Measurements from ENCODE around the gene MORN3.
"Not testable (repeated sequence)": the region's sequence is repeated elsewhere in the genome, so short reads cannot be mapped to it uniquely, and the experiment has no call there.

The MORN3 gene

DNA sequence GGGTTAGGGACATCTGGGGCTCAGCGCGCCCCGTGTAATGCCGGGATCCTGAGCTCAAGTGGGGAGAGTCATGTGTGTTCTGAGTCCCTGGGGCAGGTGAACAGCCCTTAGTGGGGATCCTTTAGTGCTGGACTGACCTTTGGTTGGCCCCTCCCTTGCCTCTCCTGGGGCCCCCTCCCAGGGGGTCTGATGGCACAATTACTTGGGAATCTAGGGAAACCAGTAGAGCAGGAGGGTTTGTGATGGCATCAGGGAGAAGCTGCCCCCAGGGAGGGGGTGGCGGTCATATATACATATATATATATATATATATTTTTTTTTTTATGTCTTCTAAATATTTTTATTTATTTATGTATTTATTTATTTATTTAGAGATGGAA lies at the start of gene MORN3:
TSS of gene MORN3 (minus strand) at position 134 of the 380 bp plus-strand sequence. CDS start 171 bp downstream, outside the sequence.
- Histone ChIP-seq H3K27ac (ENCODE audit: low read depth, low read length) (no peak within 1 kb of the TSS), H3K4me1 (ENCODE audit: control insufficient read depth, insufficient read depth, low read length) (peaks cover 22% of the 10 kb centered on the region), H3K36me3 (ENCODE audit: control insufficient read depth, insufficient read depth, low read length) (no peaks in the 10 kb centered on the region), H3K9me3 (ENCODE audit: control insufficient read depth, insufficient read depth, low read depth, low read length) (no peaks in the 10 kb centered on the region), H3K4me3 (ENCODE audit: low read depth, low read length) (no peak within 1 kb of the TSS), H3K9ac (ENCODE audit: low read length) (peak within 1 kb of the TSS; percentile 56), H3K27me3 (ENCODE audit: control insufficient read depth, insufficient read depth, low read length) (no peaks in the 10 kb centered on the region)

GRCh38 chr12:121718653-121719239 lies 49.3 kb upstream of the MORN3 start:
- Histone ChIP-seq H3K27ac (ENCODE audit: low read depth, low read length) (no peak overlapping the region), H3K4me3 (ENCODE audit: low read depth, low read length) (no peak overlapping the region), H3K4me1 (ENCODE audit: control insufficient read depth, insufficient read depth, low read length) (peaks cover 11% of the 10 kb centered on the region), H3K9me3 (ENCODE audit: control insufficient read depth, insufficient read depth, low read depth, low read length) (no peaks in the 10 kb centered on the region), H3K36me3 (ENCODE audit: control insufficient read depth, insufficient read depth, low read length) (peaks cover 10% of the 10 kb centered on the region; the same call in 1 of the 2 replicates), H3K9ac (ENCODE audit: low read length) (no peak overlapping the region), H3K27me3 (ENCODE audit: control insufficient read depth, insufficient read depth, low read length) (no peaks in the 10 kb centered on the region)

DNA sequence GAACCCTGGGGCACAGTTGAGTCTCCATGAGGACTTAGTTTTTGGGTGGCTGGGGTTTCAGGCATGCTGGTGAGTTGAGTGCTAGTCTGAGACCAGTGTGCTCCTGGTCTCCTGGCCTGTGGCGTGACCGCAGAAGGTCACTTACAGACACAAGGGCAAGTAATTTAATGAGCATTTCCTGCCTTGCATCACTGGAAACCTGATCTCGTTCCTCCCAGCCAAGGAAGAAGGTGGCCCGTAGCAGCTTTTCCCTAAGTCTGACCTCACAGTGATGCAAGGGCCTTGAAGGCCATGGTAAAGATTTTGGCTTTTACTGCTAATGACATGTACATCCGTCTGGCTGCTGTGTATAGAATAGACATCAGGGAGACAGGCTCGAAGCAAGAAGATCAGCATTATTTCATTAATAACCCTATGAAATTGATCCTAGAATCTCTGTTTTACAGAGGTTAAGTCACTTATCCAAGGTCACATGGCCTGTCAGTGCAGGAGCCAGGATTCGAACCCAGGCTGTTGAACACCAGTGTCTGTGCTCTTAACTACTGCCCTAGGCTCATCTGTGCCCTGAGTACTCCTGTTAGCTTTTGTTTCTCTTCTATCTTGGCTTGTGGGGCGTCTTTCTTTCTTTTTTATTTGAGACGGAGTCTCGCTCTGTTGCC lies 47.7 kb upstream of the MORN3 start:
- no peak overlapping the region for H3K4me3 ChIP-seq (ENCODE audit: low read depth, low read length)
- H3K9me3 ChIP-seq (ENCODE audit: control insufficient read depth, insufficient read depth, low read depth, low read length): no peaks in the 10 kb centered on the region
- H3K4me1 ChIP-seq (ENCODE audit: control insufficient read depth, insufficient read depth, low read length): peaks cover 13% of the 10 kb centered on the region
- no peaks in the 10 kb centered on the region for H3K27me3 ChIP-seq (ENCODE audit: control insufficient read depth, insufficient read depth, low read length)
- peak overlapping the region; percentile 37; the same call in 1 of the 2 replicates for H3K27ac ChIP-seq (ENCODE audit: low read depth, low read length)
- H3K9ac ChIP-seq (ENCODE audit: low read length): no peak overlapping the region
- peaks cover 5% of the 10 kb centered on the region; the same call in 1 of the 2 replicates for H3K36me3 ChIP-seq (ENCODE audit: control insufficient read depth, insufficient read depth, low read length)

DNA sequence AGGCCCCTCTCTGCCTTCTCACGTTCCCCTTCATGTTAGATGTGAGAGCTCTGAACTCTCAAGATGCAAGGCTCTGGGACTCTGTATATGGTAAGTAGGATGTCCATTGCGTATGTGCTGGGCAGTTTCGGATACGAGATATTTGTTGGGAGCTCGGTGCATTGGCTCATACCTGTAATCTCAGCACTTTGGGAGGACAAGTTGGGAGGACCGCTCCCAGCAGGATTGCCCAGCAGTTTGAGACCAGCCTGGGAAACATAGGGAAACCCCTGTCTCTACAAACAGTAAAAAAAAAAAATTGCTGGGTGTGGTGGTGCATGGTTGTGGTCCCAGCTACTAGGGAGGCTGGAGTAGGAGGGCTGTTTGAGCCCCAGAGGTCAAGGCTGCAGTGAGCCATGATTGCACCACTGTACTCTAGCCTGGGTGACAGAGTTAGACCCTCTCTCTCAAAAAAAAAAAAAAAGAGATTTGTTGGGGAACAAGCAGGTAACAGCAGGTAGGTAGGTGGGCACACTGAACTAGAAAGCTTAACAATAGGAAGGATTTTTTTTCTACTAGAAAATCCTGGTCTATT lies 46.5 kb upstream of the MORN3 start:
- Histone ChIP-seq H3K4me3 (ENCODE audit: low read depth, low read length) (no peak overlapping the region), H3K27ac (ENCODE audit: low read depth, low read length) (no peak overlapping the region), H3K4me1 (ENCODE audit: control insufficient read depth, insufficient read depth, low read length) (peaks cover 13% of the 10 kb centered on the region), H3K9me3 (ENCODE audit: control insufficient read depth, insufficient read depth, low read depth, low read length) (no peaks in the 10 kb centered on the region), H3K27me3 (ENCODE audit: control insufficient read depth, insufficient read depth, low read length) (no peaks in the 10 kb centered on the region), H3K36me3 (ENCODE audit: control insufficient read depth, insufficient read depth, low read length) (peaks cover 3% of the 10 kb centered on the region; the same call in 1 of the 2 replicates), H3K9ac (ENCODE audit: low read length) (no peak overlapping the region)

DNA sequence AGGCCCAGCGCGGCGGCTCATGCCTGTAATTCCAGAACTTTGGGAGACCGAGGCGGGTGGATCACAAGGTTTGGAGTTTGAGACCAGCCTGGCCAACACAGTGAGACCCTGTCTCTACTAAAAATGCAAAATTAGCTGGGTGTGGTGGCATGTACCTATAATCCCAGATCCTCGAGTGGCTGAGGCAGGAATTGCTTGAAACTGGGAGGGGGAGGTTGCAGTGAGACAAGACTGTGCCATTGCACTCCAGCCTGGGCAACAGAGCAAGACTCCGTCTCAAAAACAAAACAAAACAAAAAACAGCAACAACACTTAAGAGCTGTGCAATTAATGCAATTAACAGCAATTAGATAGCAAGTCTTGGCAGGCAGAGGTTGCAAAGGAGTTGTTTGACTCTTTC lies 45.6 kb upstream of the MORN3 start:
- H3K9ac ChIP-seq (ENCODE audit: low read length); H3K27ac ChIP-seq (ENCODE audit: low read depth, low read length); H3K36me3 ChIP-seq (ENCODE audit: control insufficient read depth, insufficient read depth, low read length); H3K4me3 ChIP-seq (ENCODE audit: low read depth, low read length); H3K9me3 ChIP-seq (ENCODE audit: control insufficient read depth, insufficient read depth, low read depth, low read length); H3K27me3 ChIP-seq (ENCODE audit: control insufficient read depth, insufficient read depth, low read length): not testable (repeated sequence)
- peaks cover 13% of the 10 kb centered on the region for H3K4me1 ChIP-seq (ENCODE audit: control insufficient read depth, insufficient read depth, low read length)

GRCh38 chr12:121713793-121714192 lies 44.3 kb upstream of the MORN3 start:
- Histone ChIP-seq H3K9me3 (ENCODE audit: control insufficient read depth, insufficient read depth, low read depth, low read length) (no peaks in the 10 kb centered on the region), H3K4me3 (ENCODE audit: low read depth, low read length) (peak overlapping the region; percentile 96), H3K9ac (ENCODE audit: low read length) (peak overlapping the region; percentile 89), H3K27me3 (ENCODE audit: control insufficient read depth, insufficient read depth, low read length) (no peaks in the 10 kb centered on the region), H3K4me1 (ENCODE audit: control insufficient read depth, insufficient read depth, low read length) (peaks cover 13% of the 10 kb centered on the region), H3K36me3 (ENCODE audit: control insufficient read depth, insufficient read depth, low read length) (no peaks in the 10 kb centered on the region), H3K27ac (ENCODE audit: low read depth, low read length) (no peak overlapping the region)

- Histone ChIP-seq H3K4me3 (ENCODE audit: low read depth, low read length) (peak overlapping the region; percentile 96), H3K27me3 (ENCODE audit: control insufficient read depth, insufficient read depth, low read length) (no peaks in the 10 kb centered on the region), H3K9me3 (ENCODE audit: control insufficient read depth, insufficient read depth, low read depth, low read length) (no peaks in the 10 kb centered on the region), H3K27ac (ENCODE audit: low read depth, low read length) (no peak overlapping the region; the same call in 1 of the 2 replicates), H3K36me3 (ENCODE audit: control insufficient read depth, insufficient read depth, low read length) (no peaks in the 10 kb centered on the region), H3K4me1 (ENCODE audit: control insufficient read depth, insufficient read depth, low read length) (peaks cover 13% of the 10 kb centered on the region), H3K9ac (ENCODE audit: low read length) (peak overlapping the region; percentile 89)
Observed at GRCh38 chr12:121713257-121713777, 43.9 kb upstream of the MORN3 start.

- Histone ChIP-seq H3K27ac (ENCODE audit: low read depth, low read length) (peak within 1 kb of the TSS; percentile 64; the same call in 1 of the 2 replicates), H3K9ac (ENCODE audit: low read length) (peak within 1 kb of the TSS; percentile 89)
Observed at GRCh38 chr12:121712461-121713256, 43.2 kb upstream of the MORN3 start, which contains the start of gene TMEM120B. TSS of gene TMEM120B (plus strand) at chr12:121712752. CDS start at chr12:121712896, 144 bp downstream.

GRCh38 chr12:121712190-121712460 lies 42.7 kb upstream of the MORN3 start:
- Histone ChIP-seq H3K27ac (ENCODE audit: low read depth, low read length) (no peak overlapping the region), H3K4me3 (ENCODE audit: low read depth, low read length) (peak overlapping the region; percentile 96)

More at GRCh38 chr12:121712461-121713256, 43.2 kb upstream of the MORN3 start, which contains the start of gene TMEM120B:
- Histone ChIP-seq H3K27me3 (ENCODE audit: control insufficient read depth, insufficient read depth, low read length) (no peaks in the 10 kb centered on the region), H3K9me3 (ENCODE audit: control insufficient read depth, insufficient read depth, low read depth, low read length) (no peaks in the 10 kb centered on the region), H3K36me3 (ENCODE audit: control insufficient read depth, insufficient read depth, low read length) (no peaks in the 10 kb centered on the region), H3K4me1 (ENCODE audit: control insufficient read depth, insufficient read depth, low read length) (peaks cover 13% of the 10 kb centered on the region), H3K4me3 (ENCODE audit: low read depth, low read length) (peak within 1 kb of the TSS; percentile 96)

GRCh38 chr12:121711361-121712189 lies 42.1 kb upstream of the MORN3 start:
- Histone ChIP-seq H3K27me3 (ENCODE audit: control insufficient read depth, insufficient read depth, low read length) (no peaks in the 10 kb centered on the region), H3K9me3 (ENCODE audit: control insufficient read depth, insufficient read depth, low read depth, low read length) (no peaks in the 10 kb centered on the region), H3K27ac (ENCODE audit: low read depth, low read length) (no peak overlapping the region), H3K4me3 (ENCODE audit: low read depth, low read length) (peak overlapping the region; percentile 96), H3K4me1 (ENCODE audit: control insufficient read depth, insufficient read depth, low read length) (peaks cover 6% of the 10 kb centered on the region; the same call in 1 of the 2 replicates), H3K9ac (ENCODE audit: low read length) (peak overlapping the region; percentile 54), H3K36me3 (ENCODE audit: control insufficient read depth, insufficient read depth, low read length) (no peaks in the 10 kb centered on the region)

More at GRCh38 chr12:121712190-121712460, 42.7 kb upstream of the MORN3 start:
- H3K36me3 ChIP-seq (ENCODE audit: control insufficient read depth, insufficient read depth, low read length): no peaks in the 10 kb centered on the region
- no peaks in the 10 kb centered on the region for H3K27me3 ChIP-seq (ENCODE audit: control insufficient read depth, insufficient read depth, low read length)
- peak overlapping the region; percentile 54 for H3K9ac ChIP-seq (ENCODE audit: low read length)
- peaks cover 11% of the 10 kb centered on the region for H3K4me1 ChIP-seq (ENCODE audit: control insufficient read depth, insufficient read depth, low read length)
- no peaks in the 10 kb centered on the region for H3K9me3 ChIP-seq (ENCODE audit: control insufficient read depth, insufficient read depth, low read depth, low read length)

Data from HUES6 (cell line).